HG03097 (cell line): ENCODE data around the gene RCN1.
"Not testable (repeated sequence)": the region's sequence is repeated elsewhere in the genome, so short reads cannot be mapped to it uniquely, and the experiment has no call there.

Experiments
- ATAC-seq: cut with Tn5 transposase; IDR thresholded peaks from one replicate; pipeline ENCODE4 v1.9.1; 2021; ENCODE audit not compliant: unreplicated experiment, low FRiP score

Gene RCN1

GRCh38 chr11:32073644-32074026 is 17.2 kb upstream of the RCN1 start:
- no peak for ATAC-seq

DNA sequence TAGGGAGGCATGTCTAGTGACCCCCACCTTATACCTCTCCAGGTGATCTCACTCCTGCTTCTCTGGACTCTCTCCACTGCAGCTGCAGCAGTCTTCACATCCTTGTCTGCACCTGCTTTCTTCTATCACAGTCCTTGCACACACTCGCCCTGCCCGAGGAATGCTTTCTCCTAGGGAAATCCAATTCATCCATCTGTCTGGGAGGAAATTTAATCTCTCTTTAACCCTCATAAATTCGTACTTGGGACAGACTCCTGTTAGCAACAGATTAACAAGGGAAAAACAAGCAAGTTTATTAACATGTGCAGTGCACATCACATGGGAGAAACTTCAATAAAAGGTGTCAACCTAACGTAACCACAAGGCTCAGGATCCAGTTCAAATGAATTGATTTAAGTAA is 11.3 kb upstream of the RCN1 start:
- no peak for ATAC-seq

GRCh38 chr11:32080361-32080980 is 10.4 kb upstream of the RCN1 start:
- ATAC-seq: no peak

DNA sequence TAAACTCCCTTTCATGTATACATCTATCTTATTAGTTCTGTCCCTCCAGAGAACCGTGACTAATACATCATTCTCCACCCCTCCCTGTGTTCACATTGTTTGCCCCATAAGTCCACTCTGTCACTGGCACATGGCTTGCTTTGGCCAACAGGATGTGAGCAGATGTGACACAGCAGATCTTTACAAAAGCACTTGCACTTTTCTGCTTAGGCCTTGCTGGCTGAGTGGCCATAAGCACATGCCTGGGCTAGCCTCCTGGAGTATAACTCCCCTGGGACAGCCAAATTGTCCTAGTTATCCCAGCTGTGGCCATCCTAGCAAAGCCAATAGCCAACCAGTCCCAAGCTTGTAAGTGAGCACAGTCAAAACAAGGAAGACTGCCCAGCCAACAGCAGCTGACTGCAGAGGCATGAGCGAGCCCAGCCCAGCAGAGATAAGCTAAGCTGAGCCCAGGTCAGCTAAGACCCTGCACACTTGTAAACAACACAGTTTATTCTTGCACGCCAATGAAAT is 9.7 kb upstream of the RCN1 start:
- ATAC-seq: no peak

GRCh38 chr11:32081901-32082300 is 9.0 kb upstream of the RCN1 start:
- no peak for ATAC-seq

DNA sequence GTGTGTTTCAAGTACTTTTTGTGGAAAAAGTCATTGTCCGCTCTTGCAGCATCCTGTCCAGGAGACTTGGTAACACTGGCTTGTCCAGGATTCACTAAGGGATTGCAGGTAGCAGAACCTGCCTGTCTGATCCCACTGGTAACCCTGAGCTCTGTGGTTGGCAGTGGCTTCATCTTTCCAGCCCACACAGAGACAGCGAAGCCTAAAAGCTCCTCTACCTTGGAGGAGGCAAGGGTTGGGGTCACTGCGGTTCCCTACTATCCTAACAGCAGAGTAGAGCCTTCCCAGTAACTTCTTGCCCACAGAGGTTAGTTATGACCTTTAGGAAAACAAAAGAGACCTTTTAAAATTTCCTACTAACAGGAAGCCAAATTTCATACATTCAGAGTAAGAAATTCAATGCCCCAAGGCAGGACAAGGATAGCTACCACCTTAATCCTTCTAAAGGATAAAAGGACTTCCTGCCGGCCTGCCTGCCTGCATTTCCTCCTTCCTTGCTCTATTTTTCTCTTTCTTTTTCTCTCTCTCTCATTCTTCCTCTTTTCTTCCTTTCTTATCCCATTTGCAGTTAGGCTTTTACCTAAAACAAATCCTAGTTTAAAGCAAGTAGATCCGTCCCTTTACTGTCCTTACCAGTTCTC is 8.4 kb upstream of the RCN1 start:
- ATAC-seq: no peak

DNA sequence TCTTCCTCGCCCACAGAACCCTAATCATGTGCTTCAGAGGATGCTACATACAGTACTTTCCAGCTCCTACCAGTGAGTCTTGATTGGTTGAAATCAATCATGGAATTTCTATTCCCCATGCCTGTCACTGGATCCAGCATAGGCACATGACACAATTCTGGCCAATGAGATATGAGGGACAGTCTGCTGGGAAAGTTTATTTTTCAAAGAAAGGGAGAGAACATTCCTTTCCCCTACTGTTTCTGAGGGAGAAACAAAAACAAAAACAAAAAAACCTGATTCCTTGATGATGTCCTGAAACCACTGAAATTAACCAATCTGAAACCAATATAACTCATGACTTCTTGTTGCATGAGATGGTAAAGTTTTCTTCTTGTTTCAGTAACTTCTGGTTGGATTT is 3.3 kb upstream of the RCN1 start:
- no peak for ATAC-seq

GRCh38 chr11:32088117-32088941 is 2.5 kb upstream of the RCN1 start:
- ATAC-seq: no peak

- no peak for ATAC-seq
These were observed 1.8 kb downstream of the RCN1 start for GRCh38 chr11:32092581-32093170.

DNA sequence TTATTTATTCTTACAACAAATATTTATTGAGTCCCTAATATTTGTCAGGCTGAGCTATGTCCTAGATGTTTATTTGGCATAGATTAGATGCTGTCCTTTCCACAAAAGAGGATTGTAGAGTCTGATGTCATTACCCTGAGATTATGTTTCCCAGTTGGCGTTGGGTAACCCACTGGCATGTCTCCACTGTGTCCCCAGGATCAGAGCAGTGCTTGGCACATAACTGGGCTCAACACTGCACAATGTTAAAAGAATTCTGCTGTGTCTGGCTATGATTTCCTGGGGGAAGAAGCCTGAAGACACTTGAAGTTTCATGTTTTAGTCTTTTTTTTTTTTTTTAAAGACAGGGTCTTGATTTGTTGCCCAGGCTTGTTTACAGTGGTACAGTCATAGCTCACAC is 4.0 kb downstream of the RCN1 start:
- no peak for ATAC-seq

DNA sequence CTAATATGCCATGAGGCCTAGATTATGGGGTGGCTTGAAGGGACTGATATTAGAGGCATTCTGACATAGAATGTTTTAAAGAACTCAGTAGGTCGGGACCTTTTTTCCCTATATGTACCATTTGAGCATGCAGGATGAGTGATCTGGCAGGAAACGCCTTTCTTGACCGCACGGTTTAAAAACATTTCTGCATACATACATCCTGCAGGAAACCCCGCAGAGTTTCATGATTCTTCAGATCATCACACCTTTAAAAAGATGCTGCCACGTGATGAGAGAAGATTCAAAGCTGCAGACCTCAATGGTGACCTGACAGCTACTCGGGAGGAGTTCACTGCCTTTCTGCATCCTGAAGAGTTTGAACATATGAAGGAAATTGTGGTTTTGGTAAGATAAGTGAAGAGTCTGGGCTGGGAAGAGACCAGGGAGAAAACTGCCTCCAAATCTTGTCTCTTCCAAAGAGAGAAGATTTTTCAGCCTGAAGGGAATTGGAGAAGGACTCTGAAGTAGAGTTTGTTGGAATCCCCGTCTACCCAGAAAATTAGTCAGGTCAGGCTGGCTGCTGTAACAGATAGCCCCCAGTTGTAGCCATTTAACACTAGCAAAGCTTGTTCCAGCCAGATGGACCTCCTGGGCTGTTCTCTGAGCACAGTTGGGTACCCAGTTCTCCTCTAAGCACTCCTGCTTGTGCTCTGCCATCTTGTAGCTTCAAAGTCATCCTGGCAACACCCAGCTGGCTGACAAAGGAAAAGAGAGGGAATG is 7.4 kb downstream of the RCN1 start:
- no peak for ATAC-seq

GRCh38 chr11:32099516-32099915 is 8.6 kb downstream of the RCN1 start:
- ATAC-seq: no peak

- no peak for ATAC-seq
These were observed 9.6 kb downstream of the RCN1 start for GRCh38 chr11:32100495-32100894.

- no peak for ATAC-seq
These were observed 10.9 kb downstream of the RCN1 start for GRCh38 chr11:32101791-32102190.

GRCh38 chr11:32103121-32103719 is 12.3 kb downstream of the RCN1 start:
- not testable (repeated sequence) for ATAC-seq

DNA sequence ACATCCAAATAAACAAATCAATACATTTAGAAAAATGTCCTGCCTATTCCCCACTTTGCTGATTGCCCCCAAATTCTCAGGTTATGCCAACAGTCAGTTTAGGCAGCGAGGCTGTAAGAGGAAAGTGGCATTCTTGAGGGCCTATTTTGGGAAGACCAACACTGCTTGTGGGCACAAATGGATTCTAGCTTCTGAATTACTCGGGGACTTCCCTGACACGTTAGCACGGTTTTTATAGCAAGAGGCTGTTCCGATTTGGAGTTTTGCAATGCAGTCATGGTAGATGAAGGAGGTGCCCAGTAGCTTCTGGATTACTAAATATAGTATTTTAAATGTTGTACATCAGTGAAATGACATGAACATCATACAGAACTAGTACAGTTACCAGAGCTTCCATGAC is 13.1 kb downstream of the RCN1 start:
- ATAC-seq: no peak

DNA sequence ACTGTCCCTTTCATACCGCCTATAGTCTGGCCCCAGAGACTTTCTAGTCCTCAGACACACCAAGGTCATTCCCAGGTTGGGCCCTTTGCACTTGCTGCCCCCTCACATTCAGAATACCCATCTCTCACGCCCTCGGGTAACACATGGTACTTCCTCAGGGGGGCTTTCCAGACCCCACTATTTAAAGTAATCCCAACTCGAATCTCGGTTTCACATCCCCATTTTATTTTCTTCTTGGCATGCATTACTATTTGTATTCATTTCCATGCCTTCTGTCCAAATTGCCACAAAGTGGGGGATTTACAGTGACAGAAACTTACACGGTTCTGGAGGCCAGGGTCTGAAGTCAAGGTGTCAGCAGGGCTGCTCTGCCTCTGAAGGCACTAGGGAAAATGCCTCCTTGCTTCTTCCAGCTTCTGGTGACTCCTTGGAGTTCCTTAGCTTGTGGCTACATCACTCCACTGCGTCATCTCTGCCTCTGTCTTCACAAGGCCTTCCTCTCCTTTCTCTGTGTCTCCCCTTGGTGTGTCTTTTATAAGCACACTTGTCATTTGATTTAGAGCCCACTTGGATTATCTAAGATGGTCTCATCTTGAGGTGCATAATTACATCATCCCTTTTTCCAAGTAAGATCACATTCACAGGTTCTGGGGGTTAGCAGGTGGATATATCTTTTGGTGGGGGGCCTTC is 15.1 kb downstream of the RCN1 start:
- ATAC-seq: peak; percentile 57

- ATAC-seq: no peak
These were observed 16.8 kb downstream of the RCN1 start for GRCh38 chr11:32107647-32108046.

- no peak for ATAC-seq
These were observed 17.7 kb downstream of the RCN1 start for GRCh38 chr11:32108576-32108975.

- no peak for ATAC-seq
These were observed 18.3 kb downstream of the RCN1 start for GRCh38 chr11:32109138-32109537.
